HepG2 (cell line): Measurements from ENCODE around the gene SYTL1. TPM values are rescaled to one million over a fixed set of nuclear protein-coding genes. Genes with fewer than 3 reads are reported as not detected.
A peak's percentile ranks its signal among the peaks of the same experiment; 100 is the strongest.

Experiments used
- ATAC-seq: fragments of 200-7000 bp; cut with Tn5 transposase; 3 replicates; pipeline ENCODE4 v1.9.1; 2020; ENCODE audit warnings: mild to moderate bottlenecking, moderate library complexity
- BruUV-seq: library from RNA; stranded (reverse); fragments of 400-500 nt; replicated peaks from 2 replicates; lab custom pipeline; 2021; lab: Mats Ljungman, UMichigan
- CTCF ChIA-PET: fragments of 300-600 bp; formaldehyde crosslinking; extraction: SDS; loops from one replicate; lab custom pipeline; 2021; ENCODE audit warnings: low total read pairs, inconsistent platforms, low intra/inter-chr PET ratio; lab: Yijun Ruan, JAX
- POLR2A ChIA-PET: fragments of 350-600 bp; sonication (Branson Sonifier 250); formaldehyde crosslinking; loops from one replicate; lab custom pipeline; 2020; ENCODE audit warnings: antibody characterized with exemption, inconsistent platforms; lab: Yijun Ruan, JAX
- DNase-seq: peaks from one replicate; pipeline ENCODE4 v3.0.0-alpha.2; 2015; ENCODE audit warnings: low spot score
- FAIRE-seq: peaks from 3 replicates; lab custom pipeline; 2011; peaks lifted over from hg19 to GRCh38; lab: Jason Lieb, UNC
- H2AFZ ChIP-seq: one replicate; pipeline ENCODE4 v1.6.1; 2011; ENCODE audit warnings: low read length, inconsistent platforms
- H3K27ac ChIP-seq: fragments of 300-600 bp; 3 replicates; pipeline ENCODE4 v1.8.0; 2011; ENCODE audit warnings: mixed run types, mild to moderate bottlenecking, mixed read lengths, low read length, inconsistent platforms; ENCODE audit not compliant: insufficient read depth; ENCODE audit errors: extremely low read length
- H3K27me3 ChIP-seq, 2 experiments: fragments of 200-600 bp in 1 of 2; 2 replicates in 1 of 2; 3 replicates in 1 of 2; pipeline versions ENCODE4 v1.6.0 to v1.8.0; 2011; ENCODE audit warnings: low read length in 2 of 2, mild to moderate bottlenecking in 2 of 2, moderate library complexity in 2 of 2, inconsistent platforms in 1 of 2; ENCODE audit not compliant: insufficient read depth in 2 of 2, control insufficient read depth in 1 of 2
- H3K36me3 ChIP-seq, 2 experiments: fragments of 200-600 bp in 1 of 2; replicated peaks in 1 of 2; 2 replicates in 1 of 2; 3 replicates in 1 of 2; pipeline versions ENCODE4 v1.5.1 to v1.8.0; 2011; ENCODE audit warnings: low read length in 2 of 2, inconsistent platforms in 1 of 2; ENCODE audit not compliant: insufficient read depth in 2 of 2, control insufficient read depth in 1 of 2
- H3K4me1 ChIP-seq: 2 replicates; pipeline ENCODE4 v1.5.1; 2012; ENCODE audit warnings: low read length, inconsistent platforms; ENCODE audit not compliant: insufficient read depth
- H3K4me2 ChIP-seq: 2 replicates; pipeline ENCODE4 v1.6.0; 2011; ENCODE audit warnings: low read depth, low read length, inconsistent platforms
- H3K4me3 ChIP-seq, 3 experiments: fragments of 200-600 bp in 1 of 3; sonication (generic), shearing (Covaris generic) in 1 of 3; replicated peaks in 1 of 3; 2 replicates each; pipeline ENCODE4 v1.5.1; 2011 to 2016; ENCODE audit warnings: low read length in 3 of 3, inconsistent platforms in 2 of 3, low read depth in 2 of 3, mild to moderate bottlenecking in 2 of 3, control low read depth in 1 of 3, mixed read lengths in 1 of 3; ENCODE audit not compliant: insufficient read depth in 1 of 3
- H3K79me2 ChIP-seq: one replicate; pipeline ENCODE4 v1.6.1; 2011; ENCODE audit warnings: low read length, inconsistent platforms; ENCODE audit not compliant: insufficient read depth
- H3K9ac ChIP-seq: 2 replicates; pipeline ENCODE4 v1.6.0; 2011; ENCODE audit warnings: mild to moderate bottlenecking, low read depth, low read length, inconsistent platforms; ENCODE audit not compliant: insufficient read depth
- H3K9me3 ChIP-seq: 2 replicates; pipeline ENCODE4 v1.5.1; 2012; ENCODE audit warnings: mild to moderate bottlenecking, low read length
- H4K20me1 ChIP-seq: 2 replicates; pipeline ENCODE4 v1.6.0; 2011; ENCODE audit warnings: inconsistent platforms, mild to moderate bottlenecking, low read length, moderate library complexity; ENCODE audit not compliant: insufficient read depth
- ARID2 ChIP-seq: sonication (generic); formaldehyde crosslinking; IDR thresholded peaks from 2 replicates; pipeline ENCODE4 v1.8.1; 2022; ENCODE audit warnings: mild to moderate bottlenecking, missing genetic modification reagents, borderline replicate concordance
- EEA1 ChIP-seq: sonication (generic); formaldehyde crosslinking; IDR thresholded peaks from 2 replicates; pipeline ENCODE4 v1.5.1; 2020; ENCODE audit warnings: mild to moderate bottlenecking, missing genetic modification reagents, borderline replicate concordance
- HNRNPLL ChIP-seq: fragments of 200-400 bp; formaldehyde crosslinking; IDR thresholded peaks from 2 replicates; pipeline ENCODE4 v1.6.1; 2017; ENCODE audit warnings: mild to moderate bottlenecking, low read depth, low read length; ENCODE audit not compliant: poor library complexity, severe bottlenecking
- HOXA3 ChIP-seq: sonication (generic); formaldehyde crosslinking; IDR thresholded peaks from 2 replicates; pipeline ENCODE4 v1.5.0; 2020; ENCODE audit warnings: missing genetic modification reagents
- MAZ ChIP-seq, 2 experiments: sonication (generic) in 1 of 2; formaldehyde crosslinking in 1 of 2; IDR thresholded peaks; 2 replicates each; pipeline versions ENCODE4 v1.5.0 to v1.6.1; 2012 to 2020; ENCODE audit warnings: low read depth in 2 of 2, mild to moderate bottlenecking in 2 of 2, borderline replicate concordance in 1 of 2, improper control_type of control experiment in 1 of 2, low read length in 1 of 2, missing genetic modification reagents in 1 of 2, moderate library complexity in 1 of 2
- MED13 ChIP-seq: sonication (generic); formaldehyde crosslinking; IDR thresholded peaks from 2 replicates; pipeline ENCODE4 v1.5.0; 2020; ENCODE audit warnings: missing genetic modification reagents
- MYNN ChIP-seq: sonication (generic); formaldehyde crosslinking; IDR thresholded peaks from 2 replicates; pipeline ENCODE4 v1.4.0; 2020; ENCODE audit warnings: mild to moderate bottlenecking, low read depth, missing genetic modification reagents
- NBN ChIP-seq: fragments of 450-650 bp; conservative IDR thresholded peaks from 2 replicates; pipeline ENCODE4 v1.6.1; 2017
- SAFB2 ChIP-seq: sonication (generic); formaldehyde crosslinking; IDR thresholded peaks from 2 replicates; pipeline ENCODE4 v1.5.1; 2020; ENCODE audit warnings: missing genetic modification reagents, low read depth, mild to moderate bottlenecking, borderline replicate concordance
- ZC3H13 ChIP-seq: sonication (generic); formaldehyde crosslinking; IDR thresholded peaks from 2 replicates; pipeline ENCODE4 v1.8.1; 2023; ENCODE audit warnings: mild to moderate bottlenecking, missing genetic modification reagents, moderate library complexity
- ZFP36L2 ChIP-seq: sonication (generic); formaldehyde crosslinking; IDR thresholded peaks from 2 replicates; pipeline ENCODE4 v1.4.0; 2020; ENCODE audit warnings: missing genetic modification reagents
- ZNF274 ChIP-seq: sonication (generic); formaldehyde crosslinking; IDR thresholded peaks from 2 replicates; pipeline ENCODE4 v1.5.1; 2020; ENCODE audit warnings: mild to moderate bottlenecking, missing genetic modification reagents
- ZNF468 ChIP-seq: sonication (generic); formaldehyde crosslinking; IDR thresholded peaks from 2 replicates; pipeline ENCODE4 v1.8.0; 2022; ENCODE audit warnings: mild to moderate bottlenecking, moderate library complexity, missing genetic modification reagents
- ZSCAN9 ChIP-seq: IDR thresholded peaks from 2 replicates; pipeline ENCODE4 v1.6.1; 2016; ENCODE audit warnings: borderline replicate concordance
- WGBS: methylation state at CpG from one replicate; pipeline ENCODE4 v1.1.6; 2017; ENCODE audit warnings: low lambda C conversion rate; 5-methylcytosine and 5-hydroxymethylcytosine counted together
- in situ Hi-C: cut with HindIII; loops from 2 replicates; pipeline ENCODE4 v1.10.0; 2017; ENCODE audit warnings: low pct_unique_long_range_greater_than_20kb; ENCODE audit not compliant: extremely low pct_ligation_motif_present
- intact Hi-C: fragments of 100-400 bp; cut with micrococcal nuclease; formaldehyde crosslinking; loops from one replicate; pipeline ENCODE4 v1.10.0; 2022; ENCODE audit not compliant: unreplicated experiment
- polyA plus RNA-seq, 8 experiments: library from polyadenylated mRNA; depleted of rRNA in 3 of 8; stranded (reverse) in 7 of 8; unstranded in 1 of 8; fragments of >200 nt; fragmentation: Illumina TruSeq in 4 of 8; extraction: Trizol in 4 of 8; gene quantifications; 2 replicates each; pipeline versions ENCODE4 v1.2.1 to v1.2.3, GENCODE V29; 2011 to 2016; ENCODE audit warnings: low read depth in 4 of 8, missing spikeins in 1 of 8, mixed read lengths in 1 of 8; ENCODE audit not compliant: insufficient read depth in 1 of 8
- total RNA-seq, 5 experiments: library from RNA; depleted of rRNA; stranded (reverse); fragments of >200 nt; fragmentation: Illumina TruSeq; extraction: Trizol; gene quantifications; 2 replicates each; pipeline ENCODE4 v1.2.3, GENCODE V29; 2016; ENCODE audit warnings: low read depth in 1 of 5
- TF ChIP-seq, protein P1 (sequence below): sonication (generic); formaldehyde crosslinking; IDR thresholded peaks from 2 replicates; pipeline ENCODE4 v1.5.0; 2020; ENCODE audit warnings: missing genetic modification reagents
- TF ChIP-seq, protein P2 (sequence below): sonication (generic); formaldehyde crosslinking; IDR thresholded peaks from 2 replicates; pipeline ENCODE4 v1.8.0; 2022; ENCODE audit warnings: low read depth, missing genetic modification reagents
- TF ChIP-seq, protein P3 (sequence below): sonication (generic); formaldehyde crosslinking; IDR thresholded peaks from 2 replicates; pipeline ENCODE4 v1.9.0; 2022; ENCODE audit warnings: missing genetic modification reagents, mild to moderate bottlenecking, borderline replicate concordance
- TF ChIP-seq, protein P4 (sequence below): IDR thresholded peaks from 2 replicates; pipeline ENCODE4 v1.6.1; 2016; ENCODE audit warnings: control low read depth

SYTL1 gene
- total and polyA plus RNA-seq, 2 of the 13 experiments (the other 11 are each of a cell fraction or from before 2014, with no cell fraction given): 11.1 to 17.8 TPM

DNA sequence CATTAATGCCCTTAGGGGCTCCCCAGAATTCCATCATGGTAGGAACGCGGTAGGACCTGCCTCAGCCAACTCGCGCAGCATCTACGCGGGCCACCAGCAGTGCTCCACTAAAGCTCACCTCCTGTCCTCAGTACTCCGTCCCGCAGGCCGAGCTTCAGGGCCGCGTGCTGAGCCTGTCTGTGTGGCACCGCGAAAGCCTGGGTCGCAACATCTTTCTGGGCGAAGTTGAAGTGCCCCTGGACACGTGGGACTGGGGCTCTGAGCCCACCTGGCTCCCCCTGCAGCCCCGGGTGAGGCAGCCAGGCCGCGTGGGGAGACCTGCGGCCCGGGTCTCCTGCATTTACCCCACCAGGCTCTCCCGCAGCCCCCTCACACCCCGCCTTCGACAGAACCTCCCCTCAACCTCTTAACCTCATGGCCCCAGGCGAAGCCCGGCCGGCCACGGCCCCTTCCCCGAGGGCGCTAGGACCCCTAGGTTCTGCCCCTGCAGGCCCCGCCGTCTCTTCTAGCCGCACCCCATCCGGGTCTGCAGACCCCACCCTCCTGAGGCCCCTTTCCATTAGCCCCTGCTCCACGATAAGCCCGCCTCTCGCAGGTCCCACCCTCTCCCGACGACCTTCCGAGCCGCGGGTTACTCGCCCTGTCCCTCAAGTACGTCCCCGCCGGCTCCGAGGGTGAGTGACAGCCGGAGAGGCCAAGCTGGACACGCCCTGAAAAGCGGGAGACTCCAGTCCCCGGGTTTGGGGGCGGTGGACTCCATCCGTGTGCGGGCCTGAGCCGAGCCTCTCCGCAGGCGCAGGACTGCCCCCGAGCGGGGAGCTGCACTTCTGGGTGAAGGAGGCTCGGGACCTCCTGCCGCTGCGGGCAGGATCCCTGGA lies 9.1 kb downstream of the SYTL1 start:
- peaks cover 28% of the 10 kb centered on the region for H3K4me1 ChIP-seq
- ChIA-PET CTCF (no interaction called here), POLR2A (interaction anchor here (1.0 to 4.8 kb wide), 4 partner anchors 8 to 14 kb away, joined by 4 to 36 read pairs (median 6); partner anchors contain the start of gene SYTL1)
- DNase-seq (peak; percentile 66), ATAC-seq (peak; percentile 80), FAIRE-seq (no peak)
- no peaks in the 10 kb centered on the region for H3K27me3 ChIP-seq
- peak overlapping the region; percentile 30 for H3K27ac ChIP-seq
- WGBS: 62% methylated on average over 29 of the region's 62 CpGs
- no peaks in the 10 kb centered on the region for H3K79me2 ChIP-seq
- H3K36me3 ChIP-seq: no peaks in the 10 kb centered on the region
- H4K20me1 ChIP-seq: no peaks in the 10 kb centered on the region
- H3K4me3 ChIP-seq: peak overlapping the region; percentile 32 to 69 (median 47)
- in situ Hi-C loops (no loop called here), intact Hi-C loops (no loop called here)
- H2AFZ ChIP-seq: no peak overlapping the region
- H3K9me3 ChIP-seq: no peaks in the 10 kb centered on the region
- BruUV-seq: no TSS peak
- peak overlapping the region; percentile 35; the same call in 1 of the 2 replicates for H3K9ac ChIP-seq
- peak overlapping the region; percentile 78 for H3K4me2 ChIP-seq
- no peak for TF ChIP-seq NBN
- TF ChIP-seq, protein P1, sequence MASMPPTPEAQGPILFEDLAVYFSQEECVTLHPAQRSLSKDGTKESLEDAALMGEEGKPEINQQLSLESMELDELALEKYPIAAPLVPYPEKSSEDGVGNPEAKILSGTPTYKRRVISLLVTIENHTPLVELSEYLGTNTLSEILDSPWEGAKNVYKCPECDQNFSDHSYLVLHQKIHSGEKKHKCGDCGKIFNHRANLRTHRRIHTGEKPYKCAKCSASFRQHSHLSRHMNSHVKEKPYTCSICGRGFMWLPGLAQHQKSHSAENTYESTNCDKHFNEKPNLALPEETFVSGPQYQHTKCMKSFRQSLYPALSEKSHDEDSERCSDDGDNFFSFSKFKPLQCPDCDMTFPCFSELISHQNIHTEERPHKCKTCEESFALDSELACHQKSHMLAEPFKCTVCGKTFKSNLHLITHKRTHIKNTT: no peak
- peak; percentile 61 for TF ChIP-seq HNRNPLL
- no peak for TF ChIP-seq SAFB2
- no peak for TF ChIP-seq ZNF468
- TF ChIP-seq MYNN: no peak
- TF ChIP-seq EEA1 (CRISPR knock-in tag): no peak
- TF ChIP-seq MED13 (CRISPR knock-in tag): no peak
- TF ChIP-seq, protein P2, sequence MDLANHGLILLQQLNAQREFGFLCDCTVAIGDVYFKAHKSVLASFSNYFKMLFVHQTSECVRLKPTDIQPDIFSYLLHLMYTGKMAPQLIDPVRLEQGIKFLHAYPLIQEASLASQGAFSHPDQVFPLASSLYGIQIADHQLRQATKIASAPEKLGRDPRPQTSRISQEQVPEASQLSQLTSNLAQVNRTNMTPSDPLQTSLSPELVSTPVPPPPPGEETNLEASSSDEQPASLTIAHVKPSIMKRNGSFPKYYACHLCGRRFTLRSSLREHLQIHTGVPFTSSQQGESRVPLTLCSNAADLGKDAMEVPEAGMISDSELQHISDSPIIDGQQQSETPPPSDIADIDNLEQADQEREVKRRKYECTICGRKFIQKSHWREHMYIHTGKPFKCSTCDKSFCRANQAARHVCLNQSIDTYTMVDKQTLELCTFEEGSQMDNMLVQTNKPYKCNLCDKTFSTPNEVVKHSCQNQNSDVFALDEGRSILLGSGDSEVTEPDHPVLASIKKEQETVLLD (CRISPR knock-in tag): no peak
- TF ChIP-seq, protein P3, sequence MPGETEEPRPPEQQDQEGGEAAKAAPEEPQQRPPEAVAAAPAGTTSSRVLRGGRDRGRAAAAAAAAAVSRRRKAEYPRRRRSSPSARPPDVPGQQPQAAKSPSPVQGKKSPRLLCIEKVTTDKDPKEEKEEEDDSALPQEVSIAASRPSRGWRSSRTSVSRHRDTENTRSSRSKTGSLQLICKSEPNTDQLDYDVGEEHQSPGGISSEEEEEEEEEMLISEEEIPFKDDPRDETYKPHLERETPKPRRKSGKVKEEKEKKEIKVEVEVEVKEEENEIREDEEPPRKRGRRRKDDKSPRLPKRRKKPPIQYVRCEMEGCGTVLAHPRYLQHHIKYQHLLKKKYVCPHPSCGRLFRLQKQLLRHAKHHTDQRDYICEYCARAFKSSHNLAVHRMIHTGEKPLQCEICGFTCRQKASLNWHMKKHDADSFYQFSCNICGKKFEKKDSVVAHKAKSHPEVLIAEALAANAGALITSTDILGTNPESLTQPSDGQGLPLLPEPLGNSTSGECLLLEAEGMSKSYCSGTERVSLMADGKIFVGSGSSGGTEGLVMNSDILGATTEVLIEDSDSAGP (CRISPR knock-in tag): peak; percentile 50; the same call in 1 of the 2 replicates
- peak; percentile 23; the same call in 1 of the 2 replicates for TF ChIP-seq MAZ (IDR thresholded peaks at IDR 0.05; ENCODE audit: borderline replicate concordance, low read depth, low read length)
- no peak for TF ChIP-seq MAZ (CRISPR knock-in tag; IDR thresholded peaks at IDR 0.05; ENCODE audit: low read depth)
- TF ChIP-seq, protein P4, sequence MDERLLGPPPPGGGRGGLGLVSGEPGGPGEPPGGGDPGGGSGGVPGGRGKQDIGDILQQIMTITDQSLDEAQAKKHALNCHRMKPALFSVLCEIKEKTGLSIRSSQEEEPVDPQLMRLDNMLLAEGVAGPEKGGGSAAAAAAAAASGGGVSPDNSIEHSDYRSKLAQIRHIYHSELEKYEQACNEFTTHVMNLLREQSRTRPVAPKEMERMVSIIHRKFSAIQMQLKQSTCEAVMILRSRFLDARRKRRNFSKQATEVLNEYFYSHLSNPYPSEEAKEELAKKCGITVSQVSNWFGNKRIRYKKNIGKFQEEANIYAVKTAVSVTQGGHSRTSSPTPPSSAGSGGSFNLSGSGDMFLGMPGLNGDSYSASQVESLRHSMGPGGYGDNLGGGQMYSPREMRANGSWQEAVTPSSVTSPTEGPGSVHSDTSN: peak; percentile 87
- no peak for TF ChIP-seq ZFP36L2 (CRISPR knock-in tag)
- no peak for TF ChIP-seq ZSCAN9
- TF ChIP-seq ZC3H13: no peak
- no peak for TF ChIP-seq ARID2 (CRISPR knock-in tag)
- no peak for TF ChIP-seq ZNF274 (CRISPR knock-in tag)
- 0 out of 2 replicates have a peak, but pooled peaks have one; percentile 17 for TF ChIP-seq HOXA3 (CRISPR knock-in tag)
